NCI-H1694 (cell line): ENCODE measurements around the gene GRID1.

Source experiments
- DNase-seq: peaks from one replicate; lab custom pipeline; 2025; lab: John Stamatoyannopoulos, UW

Gene GRID1

DNA sequence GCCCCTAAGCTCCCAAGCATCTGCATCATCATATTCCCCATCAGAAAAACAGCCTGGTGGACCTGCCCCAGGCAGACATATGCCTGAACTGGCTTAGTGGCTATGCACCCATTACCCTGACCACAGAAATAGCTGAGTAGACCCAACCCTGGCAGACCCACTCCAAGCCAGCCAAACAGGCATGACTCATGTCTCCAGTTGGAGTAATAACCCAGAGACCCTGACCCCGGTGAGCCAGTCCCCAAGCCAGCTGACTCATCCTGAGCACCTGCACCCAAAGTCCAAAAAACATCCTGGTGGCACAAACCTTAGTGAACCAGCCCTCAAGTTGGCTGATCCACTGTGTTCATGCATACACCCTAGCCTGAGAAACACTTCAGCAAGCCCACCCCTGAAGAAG, 555.9 kb downstream of the GRID1 start:
- no peak for DNase-seq

DNA sequence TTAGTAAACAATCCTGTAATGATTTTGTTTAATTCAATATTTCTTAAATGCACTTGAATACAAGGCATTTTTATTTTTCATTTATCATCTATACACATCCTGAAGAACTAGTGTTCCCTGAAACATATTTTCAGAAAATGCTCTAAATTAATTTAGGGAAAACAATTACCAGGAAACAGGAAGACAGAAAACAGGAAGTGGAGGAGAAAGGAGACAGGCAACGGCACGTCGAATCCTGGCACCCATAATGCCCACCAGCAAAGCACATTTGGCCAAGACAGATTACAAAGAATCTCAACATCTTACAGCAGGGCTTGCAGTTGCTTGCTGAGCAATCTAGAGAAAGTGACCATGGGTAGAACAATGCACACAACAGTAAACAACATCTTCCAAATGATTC, 571.1 kb downstream of the GRID1 start:
- DNase-seq = no peak

DNA sequence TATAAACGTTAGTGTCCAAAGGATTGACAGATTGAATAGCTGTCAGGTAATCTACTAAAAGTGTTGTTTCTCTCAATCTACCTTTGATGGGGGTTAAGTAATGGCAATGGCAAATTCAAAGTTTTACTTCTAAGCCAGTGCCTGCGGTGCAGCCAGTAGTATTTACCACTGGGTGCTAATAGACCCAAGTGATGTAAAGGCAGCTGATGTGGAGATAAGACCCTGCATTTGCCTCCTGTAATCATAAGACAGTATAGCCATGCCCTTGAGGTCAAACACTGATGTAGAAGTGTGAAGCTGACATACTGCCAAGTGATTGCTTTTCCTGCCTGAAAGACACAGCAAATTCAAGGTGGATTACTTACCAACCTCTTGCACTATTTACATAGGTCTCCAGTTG, 572.0 kb downstream of the GRID1 start:
- DNase-seq = no peak

DNA sequence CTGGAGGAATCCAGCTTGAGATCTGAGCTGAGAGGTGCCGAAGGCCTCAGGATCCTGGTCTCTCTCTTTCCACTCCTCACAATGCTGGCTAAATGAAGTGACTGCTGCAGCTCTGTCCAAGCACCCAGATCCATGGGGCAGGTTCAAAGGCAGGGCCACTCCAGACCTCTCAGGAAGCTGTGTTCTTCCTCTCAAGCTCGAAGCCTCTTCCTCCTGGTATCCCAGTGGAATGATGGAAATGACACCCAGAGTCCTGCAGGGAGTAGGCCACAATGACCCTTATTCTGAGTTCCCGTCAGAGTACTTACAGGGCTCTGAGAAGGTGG, 574.1 kb downstream of the GRID1 start:
- no peak for DNase-seq

DNA sequence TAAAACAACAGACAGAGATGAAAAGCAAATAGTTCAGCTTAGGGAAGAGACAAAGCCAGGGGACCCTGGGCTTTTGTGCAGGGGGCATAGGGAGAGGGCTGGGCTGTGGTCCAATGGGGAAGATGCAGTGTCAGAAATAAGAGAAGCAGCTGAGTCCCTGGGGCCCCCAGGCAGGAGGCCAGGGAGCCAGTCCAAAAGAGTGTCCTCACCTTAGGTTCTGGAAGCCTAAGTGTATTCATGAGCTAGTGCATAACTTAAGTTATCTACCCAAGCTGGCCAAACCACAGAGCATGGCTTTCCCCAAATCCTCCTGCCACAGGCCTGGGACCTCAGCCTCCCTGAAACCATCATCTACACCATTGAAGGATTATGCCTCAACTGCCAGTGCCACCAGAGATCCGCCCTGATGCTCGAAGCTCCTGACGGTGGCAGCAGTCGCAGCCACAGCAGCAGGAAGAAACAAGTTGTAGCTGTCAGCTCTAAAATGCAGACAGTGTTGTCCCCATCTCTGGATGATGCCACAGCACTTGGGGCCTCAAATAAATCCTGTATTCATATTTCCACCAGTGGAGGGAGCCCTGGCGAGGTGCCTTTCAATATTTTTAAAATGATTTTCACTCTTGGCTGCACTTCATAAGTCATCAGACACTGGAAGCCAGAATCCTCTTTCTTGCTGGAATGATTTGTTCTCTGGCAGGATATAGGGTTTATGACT, 574.6 kb downstream of the GRID1 start:
- DNase-seq = no peak

DNA sequence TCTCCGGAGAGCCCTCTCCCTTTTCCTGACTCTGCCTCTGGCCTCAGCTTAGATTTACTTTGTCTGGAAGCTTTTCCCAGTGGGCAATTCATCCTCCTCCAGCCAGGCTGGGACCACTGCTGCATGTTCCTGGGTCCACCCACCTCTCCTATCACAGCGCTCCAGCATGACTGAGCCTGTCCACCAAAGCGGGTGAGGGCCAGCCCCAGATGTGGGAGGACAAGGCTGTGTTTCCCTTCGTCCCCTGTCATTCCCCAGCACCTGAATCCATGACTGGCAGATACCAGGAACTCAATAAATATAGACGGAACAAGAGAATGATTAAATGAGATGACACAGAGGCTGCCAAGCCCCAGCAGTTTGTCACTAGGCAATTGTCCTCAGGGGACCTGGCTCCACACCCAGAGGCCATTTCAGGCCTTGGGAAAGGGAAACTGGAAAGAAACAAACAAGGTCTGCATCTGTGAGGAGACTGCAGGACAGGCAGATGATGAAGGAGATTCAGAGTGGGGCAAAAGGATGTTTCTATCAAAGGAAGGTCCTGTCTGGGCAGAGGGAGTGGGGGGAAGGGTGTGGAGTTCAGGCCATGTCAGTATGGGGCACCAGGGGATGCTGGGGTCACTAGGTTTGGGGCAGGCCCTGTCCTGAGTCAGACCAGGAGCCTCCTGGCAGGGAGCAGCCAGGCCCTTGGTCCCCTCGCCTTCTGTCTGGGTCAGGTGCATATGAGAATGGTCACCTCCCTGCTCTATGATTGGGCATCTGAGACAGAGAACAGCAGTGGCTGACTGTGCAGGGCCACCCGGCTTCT, 576.4 kb downstream of the GRID1 start:
- no peak for DNase-seq

DNA sequence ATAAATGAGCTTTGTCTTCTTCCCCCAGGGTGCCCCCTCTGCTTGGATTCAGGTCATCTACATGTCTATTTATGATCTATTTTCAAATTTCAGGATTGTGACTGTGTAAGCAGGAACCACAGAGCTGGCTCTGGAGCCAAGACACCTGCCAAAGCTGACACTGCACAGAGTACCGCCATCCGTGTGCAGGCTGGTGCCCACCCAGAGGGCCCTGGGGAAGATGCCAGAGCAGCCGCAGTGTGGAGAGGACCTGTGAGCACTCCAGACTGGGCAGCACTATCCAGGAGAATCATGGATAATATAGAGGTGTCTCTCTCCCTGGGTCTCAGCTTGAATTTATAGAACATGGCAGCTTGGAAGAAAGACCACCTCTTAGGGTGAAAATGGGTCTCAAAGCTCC, 577.5 kb downstream of the GRID1 start:
- DNase-seq = no peak

DNA sequence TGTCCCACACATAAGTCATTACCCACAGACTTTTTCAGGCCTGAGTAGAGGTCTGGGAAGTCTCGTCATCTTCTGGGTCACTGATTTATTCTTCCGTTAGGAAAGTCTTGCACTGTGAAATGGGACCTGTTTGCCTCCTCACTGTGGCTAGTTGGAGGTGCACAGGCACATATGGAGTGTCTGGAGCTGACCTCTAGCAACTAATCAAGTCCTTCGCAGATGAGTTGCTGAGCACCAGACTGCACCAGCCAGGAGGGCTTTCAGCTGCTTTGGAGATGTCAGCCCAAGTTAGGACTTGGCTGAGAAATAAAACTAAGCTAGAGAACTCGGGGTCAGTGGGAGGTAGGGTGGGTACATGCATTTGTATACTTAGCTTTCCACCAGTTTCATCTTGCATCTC, 578.0 kb downstream of the GRID1 start:
- no peak for DNase-seq

DNA sequence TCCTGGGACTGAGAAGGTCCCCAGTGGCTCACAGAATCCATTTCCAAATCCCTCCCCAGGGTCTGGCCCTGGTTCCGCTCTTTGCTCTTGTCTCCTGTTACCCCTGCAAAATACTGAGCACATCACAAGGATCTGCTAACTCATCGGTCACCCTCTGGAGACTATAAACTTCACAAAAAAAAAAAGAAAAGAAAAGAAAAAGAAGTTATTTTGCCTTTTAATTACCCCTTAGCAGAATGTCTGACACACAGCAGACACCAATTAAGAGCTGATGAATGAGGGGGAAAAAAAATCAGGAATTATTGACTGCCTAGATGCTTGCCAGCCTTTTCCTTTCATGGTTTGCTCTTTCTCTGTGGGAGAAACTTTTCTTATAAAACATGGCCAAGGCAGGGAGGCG, 578.7 kb downstream of the GRID1 start:
- DNase-seq = no peak

DNA sequence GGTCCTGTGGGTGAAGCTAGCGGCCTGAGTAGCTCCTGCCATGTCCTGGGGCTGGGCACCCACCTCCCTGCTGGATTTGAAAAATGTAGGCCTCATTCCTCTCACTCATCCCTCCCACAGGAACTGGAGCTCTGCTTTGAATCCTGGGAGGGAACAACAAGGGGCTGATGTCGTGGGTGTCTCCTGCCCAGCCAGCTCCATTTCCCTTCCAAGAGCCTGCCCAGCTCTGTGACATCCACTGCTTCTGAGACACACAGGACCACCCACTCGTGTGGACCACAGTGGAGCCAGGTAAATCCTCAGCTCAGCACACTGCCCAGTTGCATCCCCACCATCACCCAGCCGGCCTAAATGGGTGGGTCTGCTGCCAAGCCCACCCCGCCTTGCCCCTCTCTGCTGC, 579.2 kb downstream of the GRID1 start:
- DNase-seq = no peak

DNA sequence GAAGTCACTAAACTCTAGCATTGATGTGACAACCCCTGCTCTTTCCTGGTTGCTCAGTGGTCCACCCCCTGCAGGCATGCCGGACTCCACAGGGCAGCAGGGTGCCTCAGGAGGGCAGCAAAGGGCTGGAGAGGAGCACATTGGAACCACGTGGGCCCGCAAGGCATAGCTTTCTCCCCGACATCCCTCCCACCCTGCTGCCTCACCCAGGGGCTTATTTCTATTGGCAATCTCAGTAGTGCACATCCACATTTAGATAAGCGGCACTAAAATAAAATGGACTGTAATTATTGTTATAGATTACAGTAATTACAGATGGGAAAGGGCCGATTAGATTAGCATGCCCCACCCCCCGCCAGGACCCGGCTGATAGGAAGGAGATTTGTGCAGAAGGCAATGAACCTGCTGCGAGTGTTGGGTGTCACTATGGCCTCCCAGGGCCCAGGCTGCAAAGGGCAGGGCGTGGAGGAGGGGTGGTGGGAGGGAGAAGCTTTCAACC, 580.1 kb downstream of the GRID1 start:
- DNase-seq = no peak

DNA sequence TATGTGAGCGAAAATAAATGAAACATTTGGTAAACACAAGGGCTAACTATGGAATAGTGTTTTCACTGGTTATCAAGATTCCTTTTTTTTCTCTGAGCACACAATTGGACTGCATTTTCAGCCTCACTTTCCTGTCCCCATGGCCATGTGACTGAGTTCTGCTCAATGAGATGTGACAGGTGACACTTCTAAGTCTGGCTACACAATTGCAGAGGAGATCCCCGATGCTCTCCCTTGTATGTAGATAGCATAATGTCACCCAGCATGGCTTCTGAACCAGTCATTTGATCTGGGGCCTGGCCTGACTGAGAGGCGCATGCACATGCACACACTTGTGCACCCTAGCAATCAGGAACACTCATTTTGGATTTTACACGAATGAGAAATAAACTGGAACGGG, 581.8 kb downstream of the GRID1 start:
- no peak for DNase-seq

DNA sequence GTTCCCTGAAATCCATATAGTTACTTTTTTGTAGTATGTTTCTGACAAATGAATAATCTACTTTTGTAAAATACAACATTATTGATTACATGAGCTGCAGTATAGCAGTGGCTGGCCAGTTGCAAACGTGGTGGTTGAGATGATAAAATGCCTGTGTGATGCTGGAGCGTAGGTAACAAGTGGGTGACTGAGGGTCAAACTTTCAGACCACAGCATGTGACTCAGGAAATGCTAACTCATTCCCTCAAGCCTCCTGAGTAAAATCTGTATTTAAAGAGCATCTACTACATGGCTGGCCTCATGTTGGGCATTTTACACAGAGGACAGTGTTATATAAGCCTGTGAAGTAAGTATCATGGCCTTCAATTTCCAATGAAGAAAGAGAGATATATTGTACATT, 585.2 kb downstream of the GRID1 start:
- no peak for DNase-seq

DNA sequence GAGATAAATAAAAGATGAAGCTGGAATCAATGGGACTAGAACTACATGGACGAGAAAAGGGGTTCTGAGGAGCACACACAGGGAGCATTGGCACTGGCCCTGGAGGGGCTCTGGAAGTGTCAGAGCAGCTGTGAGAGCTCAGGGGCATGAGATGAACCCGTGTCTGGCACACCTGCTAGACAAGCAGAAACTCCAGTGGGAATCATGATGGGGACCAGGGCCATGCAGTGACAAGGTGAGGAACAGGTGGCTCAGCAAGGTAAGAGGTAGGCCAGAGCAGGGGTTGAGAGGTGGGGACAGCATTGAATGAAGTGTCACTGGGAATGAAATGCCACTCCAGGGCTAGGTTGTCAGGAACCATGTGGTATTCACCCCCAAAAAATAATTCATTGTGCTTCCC, 588.5 kb downstream of the GRID1 start:
- no peak for DNase-seq

DNA sequence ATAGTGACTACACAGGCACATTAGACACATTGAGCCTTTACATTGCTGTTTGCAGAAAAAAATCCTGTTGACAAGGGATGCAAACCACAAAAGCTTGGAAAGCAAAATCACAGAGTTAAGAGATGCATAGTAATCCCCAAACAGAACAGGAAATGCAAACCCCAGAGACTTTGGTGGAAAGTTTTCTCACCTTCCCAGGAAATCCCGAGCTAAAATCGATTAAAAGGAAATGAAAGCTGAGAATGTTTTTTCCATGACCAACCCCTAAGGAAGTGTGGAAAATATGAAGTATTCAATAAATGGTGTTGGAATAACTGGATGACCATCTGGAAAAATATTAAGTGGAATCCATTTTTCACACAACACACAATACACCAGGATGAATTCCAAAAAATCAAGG, 598.7 kb downstream of the GRID1 start:
- DNase-seq = no peak

DNA sequence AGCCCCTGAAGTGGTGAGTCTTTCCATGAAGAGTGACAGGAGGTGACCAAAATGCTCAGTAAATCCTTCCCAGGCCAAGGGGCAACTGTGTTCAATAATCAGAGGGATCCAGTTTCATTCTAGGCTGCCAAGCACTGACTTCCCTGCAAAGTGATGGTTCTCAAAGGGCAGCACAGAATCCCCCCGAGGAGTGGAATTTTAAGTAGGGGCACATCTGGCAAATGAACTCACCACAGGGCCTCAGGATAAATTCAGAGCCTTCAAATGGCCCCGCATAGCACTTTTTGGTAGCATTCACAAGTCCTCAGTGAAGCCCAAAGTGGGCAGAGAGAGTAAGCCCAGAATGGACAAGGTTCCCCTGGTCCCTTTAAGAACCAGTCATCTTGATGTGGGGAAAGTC, 602.5 kb downstream of the GRID1 start:
- no peak for DNase-seq

DNA sequence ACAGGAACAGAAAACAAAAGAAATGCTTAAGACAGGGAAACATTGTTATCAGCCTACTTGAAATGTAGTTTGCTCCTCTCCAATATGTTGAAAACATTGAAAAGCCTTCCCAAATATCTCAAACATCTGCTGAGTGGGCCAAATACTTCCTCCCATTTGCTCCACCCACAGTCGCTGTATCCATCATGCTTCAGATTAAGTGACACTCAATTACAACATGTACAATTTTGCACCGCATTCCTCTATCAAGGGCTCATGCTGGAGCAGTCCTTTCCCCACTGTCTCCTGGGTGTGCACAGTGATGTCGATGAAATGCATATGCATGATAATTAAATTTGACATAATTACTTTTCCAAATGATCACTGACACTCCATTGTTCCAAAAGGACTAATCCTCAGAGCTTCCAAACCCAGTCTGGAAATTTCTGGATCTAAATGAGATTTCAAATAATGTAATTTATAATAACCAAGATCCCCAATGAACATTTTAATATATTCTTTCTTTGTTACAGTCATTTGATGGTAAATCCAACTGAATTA, 604.6 kb downstream of the GRID1 start:
- DNase-seq = no peak

DNA sequence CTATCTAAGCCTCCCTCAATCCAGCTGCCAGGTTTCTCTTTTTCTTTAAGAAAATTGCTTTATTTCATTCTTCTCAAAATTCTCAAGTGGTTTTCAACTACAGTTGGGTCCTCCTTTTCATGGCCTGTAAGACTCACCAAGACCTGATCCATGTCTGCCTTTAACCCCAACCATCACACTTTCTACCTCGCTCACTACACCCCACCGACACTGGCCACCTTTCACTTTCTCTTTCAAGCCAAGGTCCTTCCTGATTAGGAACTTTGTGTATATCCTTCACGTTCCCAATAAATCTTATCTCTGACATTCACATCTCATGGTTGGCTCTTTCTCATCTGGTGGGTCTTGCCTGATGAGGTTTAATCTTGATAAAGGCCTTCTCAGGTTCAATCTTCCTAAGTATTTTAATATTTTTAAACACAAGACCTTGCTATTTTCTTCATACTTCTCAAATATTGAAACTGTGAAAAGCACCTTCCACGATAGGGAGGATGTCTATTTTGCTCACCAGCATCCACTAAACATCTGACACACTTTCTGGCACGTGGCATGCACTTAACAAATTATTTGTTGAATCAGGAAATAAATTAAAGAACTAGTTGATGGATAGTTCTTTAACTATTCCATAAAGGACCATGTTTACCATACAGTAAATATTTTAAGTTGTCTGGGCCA, 624.8 kb downstream of the GRID1 start:
- DNase-seq = no peak

DNA sequence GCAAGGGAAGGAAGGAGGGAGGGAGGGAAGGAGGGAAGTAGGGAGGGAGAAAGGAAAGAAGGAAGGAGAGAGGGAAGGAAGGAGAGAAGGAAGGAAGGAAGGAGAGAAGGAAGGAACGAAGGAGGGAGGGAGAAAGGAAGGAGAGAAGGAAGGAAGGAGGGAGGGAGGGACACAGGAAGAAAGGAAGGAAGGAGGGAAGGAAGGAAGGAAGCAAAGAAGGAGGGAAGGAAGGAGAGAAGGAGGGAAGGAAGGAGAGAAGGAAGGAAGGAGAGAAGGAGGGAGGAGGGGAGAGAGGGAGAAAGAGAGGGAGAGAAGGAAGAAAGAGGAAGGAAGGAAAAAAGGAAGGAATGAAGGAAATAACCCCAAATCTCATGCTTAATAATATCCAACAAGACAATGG, 630.6 kb downstream of the GRID1 start:
- no peak for DNase-seq

DNA sequence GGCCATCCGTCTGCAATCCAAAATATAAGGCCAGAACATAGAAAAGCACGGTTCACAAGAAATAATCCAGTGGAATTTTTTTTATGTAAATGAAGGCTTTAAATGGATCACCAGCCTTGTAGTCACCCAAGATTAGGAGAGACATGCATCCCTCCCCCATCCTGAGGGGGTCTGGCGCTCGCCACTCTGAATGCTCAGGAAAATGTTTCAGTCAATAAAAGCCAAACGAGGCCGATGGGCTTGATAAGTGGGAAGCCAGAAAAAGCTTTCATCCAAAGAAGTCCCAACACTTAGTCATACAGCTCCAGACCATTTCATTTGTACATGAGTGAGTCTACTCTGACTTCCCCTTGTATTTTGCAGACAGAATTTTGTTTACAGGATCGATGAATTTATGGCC, 631.8 kb downstream of the GRID1 start:
- no peak for DNase-seq

DNA sequence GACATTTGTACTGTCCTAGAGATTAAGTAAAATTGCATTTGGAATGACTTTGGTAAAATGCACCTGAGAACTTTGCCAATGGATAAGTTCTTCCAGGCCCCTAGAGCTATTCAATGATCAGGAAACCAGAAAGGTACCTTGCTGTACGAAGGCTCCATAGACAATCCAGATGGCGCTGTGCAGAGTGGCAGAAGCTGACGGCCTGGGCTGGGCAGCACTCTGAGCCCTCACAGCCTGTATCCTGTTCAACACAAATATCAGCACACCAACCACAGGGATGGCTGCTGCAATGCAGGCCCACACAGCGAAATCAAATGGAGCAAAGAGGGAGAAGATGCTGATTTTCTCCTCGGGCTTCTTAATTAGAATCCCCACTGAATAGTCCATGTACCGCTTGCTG, 642.4 kb downstream of the GRID1 start:
- no peak for DNase-seq

DNA sequence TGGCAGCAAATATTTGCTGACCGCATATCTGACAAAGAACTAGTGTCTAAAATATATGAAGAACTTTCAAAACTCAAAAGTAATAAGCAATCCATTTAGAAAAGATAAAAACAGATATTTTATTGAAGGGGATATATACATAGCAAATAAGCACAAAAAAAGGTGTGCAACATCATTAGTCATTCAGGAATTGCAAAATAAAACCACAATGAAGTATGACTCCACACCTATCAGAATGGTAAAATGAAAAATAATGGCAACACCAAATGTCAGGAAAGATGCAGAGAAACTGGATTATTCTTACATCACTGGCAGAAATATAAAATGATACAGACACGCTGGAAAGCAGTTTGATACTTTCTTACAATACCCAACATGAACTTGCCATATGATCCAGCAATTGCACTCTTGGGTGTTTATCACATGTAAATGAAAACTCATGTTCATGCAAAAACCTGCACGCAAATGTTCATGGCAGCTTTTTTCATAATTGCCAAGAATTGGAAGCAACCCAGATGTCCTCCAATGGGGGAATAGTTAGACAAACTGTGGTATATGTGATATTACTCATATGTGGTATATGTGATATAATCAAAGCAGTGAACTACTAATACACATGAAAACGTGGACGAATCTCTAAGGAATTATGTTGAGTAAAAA, 645.5 kb downstream of the GRID1 start:
- DNase-seq = no peak
